ENCODE results near the gene NRAS.

Gene NRAS

DNA sequence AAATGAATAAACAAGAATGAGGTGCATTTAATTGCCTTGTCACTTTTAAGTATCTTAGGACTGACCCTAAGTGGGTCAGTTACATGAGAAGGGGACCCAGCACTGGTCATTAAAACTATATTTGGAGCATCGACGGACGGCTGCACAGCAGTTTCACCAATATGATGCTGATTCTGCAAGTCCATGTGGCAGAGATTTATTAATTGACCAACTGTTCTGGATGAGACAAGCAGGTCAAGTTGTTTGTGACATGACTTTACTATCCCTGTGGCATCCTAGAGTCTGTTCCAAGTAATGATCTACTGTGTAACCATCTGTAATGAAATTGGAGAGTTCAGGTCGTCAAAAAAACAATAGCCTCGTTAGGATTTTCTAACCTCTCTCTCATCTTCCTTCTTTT lies 30.7 kb downstream of the NRAS start:
- no peak for DNase-seq (ENCODE audit: low read depth in 2 of 3, low spot score in 1 of 3)

DNA sequence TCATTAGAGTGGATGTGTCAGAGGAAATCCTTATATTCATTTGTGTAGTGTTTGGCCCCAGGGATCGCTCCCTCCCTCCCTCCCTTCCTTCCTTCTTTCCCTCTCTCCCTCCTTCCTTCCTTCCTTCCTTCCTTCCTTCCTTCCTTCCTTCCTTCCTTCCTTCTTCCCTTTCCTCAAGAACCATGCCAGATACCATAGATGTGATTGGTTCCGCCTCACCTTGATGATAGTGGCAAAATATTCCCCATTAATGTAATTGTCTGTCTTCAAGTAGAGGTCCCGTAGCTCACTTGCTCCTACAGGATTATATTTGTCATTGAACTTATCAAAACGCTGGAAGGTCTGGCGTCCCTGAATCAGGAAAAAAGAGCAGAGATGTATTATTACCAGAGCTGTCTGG lies 38.9 kb downstream of the NRAS start:
- no peak for DNase-seq (ENCODE audit: low read depth in 2 of 3, low spot score in 1 of 3)

DNA sequence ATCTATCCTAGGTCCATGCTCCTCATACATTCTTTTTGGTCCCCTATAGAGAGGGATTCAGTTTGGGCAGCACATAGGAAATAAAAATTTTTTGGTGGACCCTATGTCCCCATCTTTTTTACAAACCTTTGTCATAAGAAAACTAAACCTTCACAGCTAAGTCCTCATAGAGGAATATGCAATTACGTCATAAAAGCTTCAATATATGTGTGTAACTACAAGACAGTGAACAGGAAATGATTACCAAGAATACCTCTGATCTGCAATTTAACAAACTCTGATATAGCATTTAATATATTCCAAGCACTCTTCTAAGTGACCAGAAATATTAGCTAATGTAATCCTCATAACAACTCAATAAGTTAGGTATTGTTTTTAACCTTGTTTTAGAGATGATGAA lies 40.5 kb downstream of the NRAS start:
- no peak for DNase-seq (ENCODE audit: low read depth in 2 of 3, low spot score in 1 of 3)

GRCh38 chr1:114671939-114672275 lies 44.7 kb downstream of the NRAS start:
- DNase-seq (ENCODE audit: low read depth in 2 of 3, low spot score in 1 of 3), result no peak

- no peak for DNase-seq (ENCODE audit: low read depth in 2 of 3, low spot score in 1 of 3)
Measured at GRCh38 chr1:114671011-114671938, 45.3 kb downstream of the NRAS start.

GRCh38 chr1:114670083-114671010 lies 46.2 kb downstream of the NRAS start:
- peak; percentile 72 to 87 (median 81) for DNase-seq (ENCODE audit: low read depth in 2 of 3, low spot score in 1 of 3)

DNA sequence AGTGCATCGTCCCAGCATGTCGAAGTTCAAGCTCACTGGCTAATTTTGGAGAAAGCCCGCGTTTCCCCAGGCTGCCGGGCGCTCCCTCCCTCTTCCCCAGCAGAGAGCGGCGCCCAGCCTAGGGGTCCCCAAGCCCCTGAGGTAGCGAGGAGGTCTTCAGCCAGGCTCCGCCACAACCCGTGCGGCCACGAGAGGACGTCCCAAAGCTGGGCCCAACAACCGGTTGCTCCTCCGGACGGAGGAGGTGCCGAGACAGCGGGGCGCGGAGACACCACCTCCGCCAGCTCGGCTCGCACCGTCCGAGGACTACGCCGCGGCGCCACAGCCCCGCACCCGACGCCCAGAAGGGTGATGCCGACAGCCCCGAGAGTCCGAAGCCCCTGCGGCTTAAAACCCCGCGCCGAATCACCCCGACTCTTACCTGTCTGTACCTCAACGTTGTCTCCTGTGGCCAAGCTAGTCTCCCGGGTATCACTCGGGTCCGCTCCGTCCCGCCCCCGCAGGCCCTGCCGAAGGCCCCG lies 46.9 kb downstream of the NRAS start, which contains the start of gene DENND2C:
Gene DENND2C (minus strand): TSS at position 488 of the 521 bp plus-strand sequence. CDS start 44,065 bp downstream, outside the sequence.
- no peak for DNase-seq (ENCODE audit: low read depth in 2 of 3, low spot score in 1 of 3)

DNA sequence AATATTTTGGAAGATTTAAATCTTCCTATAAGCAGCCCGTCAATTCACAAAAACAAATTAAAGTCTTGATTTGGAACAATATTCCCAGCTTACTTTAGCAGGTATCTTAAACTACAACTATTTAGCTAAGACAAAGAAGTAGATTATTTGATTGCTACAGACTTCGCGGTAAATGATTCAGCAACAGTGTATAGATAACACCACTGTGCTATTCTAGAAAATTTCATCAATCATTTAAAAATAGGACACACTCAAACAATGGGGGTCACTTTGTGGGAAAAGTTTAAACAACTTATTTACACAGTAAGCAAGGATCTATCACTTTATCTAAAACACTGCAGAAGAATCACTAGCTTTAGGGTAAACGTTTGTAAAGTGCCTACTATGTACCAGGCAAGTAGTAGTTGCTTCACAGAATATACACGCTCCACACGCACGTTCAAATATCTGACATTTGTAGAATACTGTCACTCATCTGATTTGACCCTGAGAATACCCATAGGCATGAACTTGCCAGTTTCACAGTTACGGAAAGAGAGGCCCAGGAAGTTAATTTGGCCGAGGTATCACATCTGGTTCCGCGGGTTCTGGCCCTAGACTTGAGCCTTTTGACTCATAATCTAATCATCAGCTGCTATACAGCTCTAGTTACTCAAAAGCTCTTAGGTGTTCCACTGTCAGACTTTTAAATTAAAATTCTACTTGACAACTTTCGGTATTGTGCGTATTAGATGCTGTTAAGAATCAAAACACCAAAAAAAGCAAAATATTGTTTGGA lies 47.6 kb downstream of the NRAS start:
- DNase-seq (ENCODE audit: low read depth in 2 of 3, low spot score in 1 of 3), result no peak

- DNase-seq (ENCODE audit: low read depth in 2 of 3, low spot score in 1 of 3), result no peak
Measured at GRCh38 chr1:114668373-114668772, 48.2 kb downstream of the NRAS start.

DNA sequence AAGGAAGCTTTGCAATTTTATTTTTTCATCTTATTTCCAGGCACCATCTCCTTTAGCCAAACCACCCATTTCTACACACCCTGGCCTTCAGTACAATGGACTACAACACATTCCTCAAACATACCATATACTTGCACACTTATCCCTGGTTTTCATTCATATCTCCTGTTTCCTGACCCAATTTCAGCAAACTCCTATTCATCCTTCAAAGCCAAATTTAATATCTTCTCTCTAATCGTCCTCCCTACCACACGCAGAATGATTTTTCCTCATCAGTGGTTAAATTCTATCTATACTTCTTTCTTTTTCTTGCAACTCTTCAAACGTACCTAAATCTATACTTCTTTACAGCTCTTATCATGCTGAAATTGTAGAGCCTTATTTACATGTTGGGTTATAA lies 49.6 kb downstream of the NRAS start:
- DNase-seq (ENCODE audit: low read depth in 2 of 3, low spot score in 1 of 3), result no peak

- DNase-seq (ENCODE audit: low read depth in 2 of 3, low spot score in 1 of 3), result no peak
Measured at GRCh38 chr1:114660238-114660637, 56.3 kb downstream of the NRAS start.
